ENCODE results near the gene DIO1.
"Not testable (repeated sequence)": the region's sequence is repeated elsewhere in the genome, so short reads cannot be mapped to it uniquely, and the experiment has no call there.

GRCh38 chr1:53883600-53883999 lies 10.4 kb upstream of the DIO1 start:
- not testable (repeated sequence) for TF ChIP-seq POLR2A (IDR thresholded peaks at IDR 0.05; ENCODE audit: low read length); GATA1 (IDR thresholded peaks at IDR 0.05; ENCODE audit: low read depth, low read length)
